D721Med (cell line): Measurements from ENCODE around the gene FOXK1.

Experiments used
- DNase-seq: peaks from one replicate; pipeline ENCODE4 v3.0.0; 2011; ENCODE audit warnings: low spot score; ENCODE audit not compliant: insufficient read length
- FAIRE-seq: peaks from 2 replicates; lab custom pipeline; 2011; peaks lifted over from hg19 to GRCh38; lab: Jason Lieb, UNC
- CTCF ChIP-seq: IDR thresholded peaks from 2 replicates; pipeline ENCODE4 v1.5.1; 2012; ENCODE audit warnings: mild to moderate bottlenecking, control low read depth; ENCODE audit not compliant: insufficient read depth; ENCODE audit errors: missing control alignments

The FOXK1 gene

GRCh38 chr7:4681886-4682620 is at the start of gene FOXK1:
FOXK1 (plus strand) TSS chr7:4682295; CDS start chr7:4682309, 14 bp downstream.
- no peak for TF ChIP-seq CTCF
- FAIRE-seq (no peak), DNase-seq (peak; percentile 47)

- DNase-seq: no peak
- no peak for TF ChIP-seq CTCF
- FAIRE-seq: no peak
Observed at GRCh38 chr7:4633012-4633411, 49.1 kb upstream of the FOXK1 start.

- TF ChIP-seq CTCF: no peak
- FAIRE-seq: no peak
Observed at GRCh38 chr7:4634166-4634565, 47.9 kb upstream of the FOXK1 start.

GRCh38 chr7:4638781-4639575 is 43.1 kb upstream of the FOXK1 start:
- TF ChIP-seq CTCF: no peak
- no peak for DNase-seq
- FAIRE-seq: no peak

More at GRCh38 chr7:4634166-4634565, 47.9 kb upstream of the FOXK1 start:
- DNase-seq: no peak

- FAIRE-seq (no peak), DNase-seq (no peak)
- TF ChIP-seq CTCF: peak; percentile 1
Observed at GRCh38 chr7:4641091-4641666, 40.9 kb upstream of the FOXK1 start.

GRCh38 chr7:4641667-4642467 is 40.2 kb upstream of the FOXK1 start:
- FAIRE-seq: no peak
- peak; percentile 77 for DNase-seq
- peak; percentile 48 for TF ChIP-seq CTCF
